Activated effector memory CD4-positive, alpha-beta T cell treated with Interleukin-2 at 50 U/mL for 16 hours (primary cell): Measurements from ENCODE around the gene FAM9C.
"Not testable (repeated sequence)": the region's sequence is repeated elsewhere in the genome, so short reads cannot be mapped to it uniquely, and the experiment has no call there.

Experiments used
- DNase-seq: peaks from one replicate; pipeline ENCODE4 v3.0.0-alpha.2; 2020

The FAM9C gene

GRCh38 chrX:13029887-13030771 lies 14.3 kb downstream of the FAM9C start:
- no peak for DNase-seq

- DNase-seq, result no peak
Measured at GRCh38 chrX:13029637-13029886, 14.9 kb downstream of the FAM9C start.

- DNase-seq, result no peak
Measured at GRCh38 chrX:13028871-13029636, 15.4 kb downstream of the FAM9C start.

- DNase-seq, result no peak
Measured at GRCh38 chrX:13026877-13027652, 17.4 kb downstream of the FAM9C start.

- DNase-seq, result no peak
Measured at GRCh38 chrX:13024986-13025385, 19.4 kb downstream of the FAM9C start.

- DNase-seq, result no peak
Measured at GRCh38 chrX:13023979-13024378, 20.4 kb downstream of the FAM9C start.

- no peak for DNase-seq
Measured at GRCh38 chrX:13023567-13023966, 20.9 kb downstream of the FAM9C start.

- DNase-seq, result no peak
Measured at GRCh38 chrX:13022926-13023325, 21.5 kb downstream of the FAM9C start.

GRCh38 chrX:13016731-13017130 lies 27.7 kb downstream of the FAM9C start:
- DNase-seq, result not testable (repeated sequence)

GRCh38 chrX:13015536-13016236 lies 28.7 kb downstream of the FAM9C start:
- DNase-seq, result no peak

GRCh38 chrX:13014111-13015096 lies 30.0 kb downstream of the FAM9C start:
- DNase-seq, result no peak

GRCh38 chrX:13013363-13014110 lies 30.9 kb downstream of the FAM9C start:
- DNase-seq, result no peak

- no peak for DNase-seq
Measured at GRCh38 chrX:13010546-13010945, 33.9 kb downstream of the FAM9C start.

- no peak for DNase-seq
Measured at GRCh38 chrX:13009844-13010243, 34.6 kb downstream of the FAM9C start.

GRCh38 chrX:13009273-13009672 lies 35.1 kb downstream of the FAM9C start:
- no peak for DNase-seq

GRCh38 chrX:13008851-13009250 lies 35.6 kb downstream of the FAM9C start:
- no peak for DNase-seq

GRCh38 chrX:13008189-13008533 lies 36.3 kb downstream of the FAM9C start:
- DNase-seq, result no peak

- DNase-seq, result no peak
Measured at GRCh38 chrX:13007519-13008188, 36.8 kb downstream of the FAM9C start.

GRCh38 chrX:13005661-13006473 lies 38.6 kb downstream of the FAM9C start:
- no peak for DNase-seq
